Ovary (tissue), 3 donors: ENCODE results near the gene GNB1.

ENCODE experiments used
- CTCF ChIP-seq, 3 donors: fragments of 450-650 bp in 2 of 3; fragments of 200-600 bp in 1 of 3; IDR thresholded peaks; one replicate each; pipeline versions ENCODE4 v1.5.1 to v1.8.0; 2016 to 2022; ENCODE audit warnings: antibody characterized with exemption in 3 of 3, mild to moderate bottlenecking in 1 of 3
- POLR2A ChIP-seq: fragments of 450-650 bp; IDR thresholded peaks from one replicate; pipeline ENCODE4 v1.6.1; 2017; ENCODE audit warnings: antibody characterized with exemption, mild to moderate bottlenecking, moderate library complexity
- donor health status: DM: no; HTN: no; CAD: no.

DNA sequence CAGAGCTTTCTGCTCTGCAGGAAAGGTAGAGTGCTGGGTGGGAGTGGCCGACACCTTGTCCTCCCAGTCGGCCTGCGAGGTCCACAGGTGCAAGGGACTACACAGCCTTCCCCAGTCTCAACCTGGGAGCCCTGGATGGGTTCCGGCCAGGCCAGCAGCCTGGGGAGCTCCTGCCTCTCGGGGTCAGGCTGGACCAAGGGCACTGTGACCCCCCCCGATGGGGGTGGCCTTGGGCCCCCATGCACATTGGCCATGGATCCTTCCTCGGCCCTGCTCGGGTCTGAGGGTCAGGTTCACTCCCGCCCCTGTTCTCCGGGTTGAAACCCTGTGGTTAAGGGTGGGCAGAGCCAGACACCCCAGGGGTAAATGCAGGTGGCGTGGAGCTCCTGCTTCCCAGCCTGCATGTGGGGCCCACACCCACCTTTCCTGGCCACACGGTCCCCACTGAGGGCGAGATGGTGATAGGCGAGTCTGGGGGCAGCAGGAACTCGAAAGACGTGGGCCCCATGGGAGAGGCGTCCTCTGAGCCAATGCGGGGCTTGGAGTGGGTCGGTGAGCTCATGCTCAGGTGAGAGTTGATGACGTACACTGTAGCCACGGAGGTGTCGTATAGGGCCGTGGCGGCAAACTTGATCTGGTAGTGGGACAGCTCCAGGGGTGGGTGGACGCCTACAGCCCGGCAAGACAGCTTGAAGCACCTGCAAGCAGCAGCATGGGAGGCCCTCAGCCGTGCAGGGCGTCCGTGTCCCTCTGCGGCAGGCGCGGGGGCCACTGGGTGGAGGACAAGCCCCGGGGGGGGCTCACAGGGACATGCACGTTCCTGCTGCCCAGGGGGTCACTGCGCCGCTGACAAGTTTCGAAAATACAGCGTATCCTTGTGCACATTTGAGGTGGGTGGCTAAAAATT lies 39.0 kb upstream of the GNB1 start:
- TF ChIP-seq CTCF (IDR thresholded peaks at IDR 0.05) (no peak), POLR2A (no peak)
